Activated CD8-positive, alpha-beta T cell treated with anti-CD3 and anti-CD28 coated beads, Interleukin-2, amount 10 ng/mL, durations not matched to agents 7 days and 5 days (primary cell): ENCODE results near the gene TTC39A. TPM values are rescaled to one million over a fixed set of nuclear protein-coding genes. Genes with fewer than 3 reads are reported as not detected.
"Not testable (repeated sequence)": the region's sequence is repeated elsewhere in the genome, so short reads cannot be mapped to it uniquely, and the experiment has no call there.

Source experiments
- ATAC-seq: fragments of 150-1000 bp; cut with Tn5 transposase; one replicate; pipeline ENCODE4 v1.10.0; 2021; ENCODE audit warnings: moderate library complexity
- CTCF ChIA-PET: fragments of 350-600 bp; sonication (Branson Sonifier 250); formaldehyde crosslinking; loops from one replicate; lab custom pipeline; 2021; ENCODE audit warnings: antibody characterized with exemption; lab: Charles Lee
- POLR2A ChIA-PET: fragments of 350-600 bp; sonication (Branson Sonifier 250); formaldehyde crosslinking; loops from one replicate; lab custom pipeline; 2021; ENCODE audit warnings: antibody characterized with exemption; lab: Charles Lee
- DNase-seq: peaks from one replicate; pipeline ENCODE4 v3.0.0-alpha.2; 2020
- H3K27ac Mint-ChIP-seq: one replicate; pipeline ENCODE4 v1.8.0; 2021; ENCODE audit warnings: mild to moderate bottlenecking, mixed read lengths
- H3K27me3 Mint-ChIP-seq: one replicate; pipeline ENCODE4 v1.8.0; 2021; ENCODE audit warnings: low read depth, mixed read lengths
- H3K36me3 Mint-ChIP-seq: one replicate; pipeline ENCODE4 v1.8.0; 2021; ENCODE audit warnings: low read depth, mixed read lengths
- H3K4me1 Mint-ChIP-seq: one replicate; pipeline ENCODE4 v1.8.0; 2021; ENCODE audit warnings: low read depth, mixed read lengths
- H3K4me3 Mint-ChIP-seq: one replicate; pipeline ENCODE4 v1.8.0; 2021; ENCODE audit warnings: mild to moderate bottlenecking, mixed read lengths
- H3K9me3 Mint-ChIP-seq: one replicate; pipeline ENCODE4 v1.8.0; 2022; ENCODE audit warnings: mixed read lengths; ENCODE audit not compliant: insufficient read depth
- total RNA-seq, 2 experiments: library from RNA; stranded (reverse); gene quantifications; one replicate each; pipeline ENCODE4 v1.2.3, GENCODE V29; 2021

TTC39A gene
- total RNA-seq, 2 experiments from 2014 or later = not detected

DNA sequence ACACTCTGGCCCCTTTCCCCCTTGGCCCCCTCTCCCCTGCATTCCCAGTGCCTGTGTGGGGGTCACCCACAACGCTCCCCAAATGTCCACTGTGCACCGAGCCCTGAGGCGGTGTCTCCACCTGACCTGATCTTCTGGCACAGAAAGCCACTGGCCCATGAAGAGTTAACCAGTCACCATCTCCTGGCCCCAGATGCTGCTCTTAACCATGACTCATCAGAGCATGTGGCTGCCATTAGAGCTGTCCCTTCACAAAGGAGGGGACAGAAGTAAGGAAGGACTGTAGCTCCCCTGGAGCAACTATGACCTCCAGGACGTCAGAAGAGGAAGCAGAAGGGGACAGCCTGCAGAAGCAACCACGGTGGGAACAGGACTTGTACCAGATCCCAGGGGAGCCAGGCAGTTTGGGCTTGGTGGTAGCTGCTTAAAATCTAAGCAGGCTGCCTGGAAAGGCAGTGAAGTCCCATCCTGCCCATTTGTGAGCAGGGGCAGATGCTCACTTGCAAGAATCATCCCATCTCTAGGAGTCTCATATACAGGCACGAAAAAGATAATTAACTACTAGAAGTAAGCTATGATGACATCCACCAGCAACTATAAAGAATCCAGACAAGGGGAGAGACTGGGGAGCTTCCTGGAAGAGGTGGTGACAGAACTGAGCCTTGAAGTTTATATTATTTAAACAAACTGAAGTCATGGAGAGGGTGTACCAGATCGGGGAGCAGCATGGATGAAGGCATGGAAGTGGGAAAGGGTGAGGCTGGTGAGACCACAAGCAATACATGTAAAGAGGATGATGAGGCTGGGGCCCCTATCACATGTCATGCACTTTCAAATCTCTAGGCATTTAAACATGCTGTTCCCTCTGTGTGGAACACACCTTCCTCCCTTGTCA is 1.1 kb upstream of the TTC39A start:
- H3K27ac Mint-ChIP-seq = no peak overlapping the region
- H3K4me1 Mint-ChIP-seq = peaks cover 7% of the 10 kb centered on the region
- H3K4me3 Mint-ChIP-seq = peak overlapping the region; percentile 45
- DNase-seq (no peak), ATAC-seq (no peak)
- peaks cover 34% of the 10 kb centered on the region for H3K27me3 Mint-ChIP-seq
- no peaks in the 10 kb centered on the region for H3K36me3 Mint-ChIP-seq
- H3K9me3 Mint-ChIP-seq = no peaks in the 10 kb centered on the region
- ChIA-PET POLR2A (no interaction called here), CTCF (interaction anchor here (2.3 kb wide), 1 partner anchor 35 kb away, joined by 7 read pairs; no protein-coding TSS in a partner anchor)

DNA sequence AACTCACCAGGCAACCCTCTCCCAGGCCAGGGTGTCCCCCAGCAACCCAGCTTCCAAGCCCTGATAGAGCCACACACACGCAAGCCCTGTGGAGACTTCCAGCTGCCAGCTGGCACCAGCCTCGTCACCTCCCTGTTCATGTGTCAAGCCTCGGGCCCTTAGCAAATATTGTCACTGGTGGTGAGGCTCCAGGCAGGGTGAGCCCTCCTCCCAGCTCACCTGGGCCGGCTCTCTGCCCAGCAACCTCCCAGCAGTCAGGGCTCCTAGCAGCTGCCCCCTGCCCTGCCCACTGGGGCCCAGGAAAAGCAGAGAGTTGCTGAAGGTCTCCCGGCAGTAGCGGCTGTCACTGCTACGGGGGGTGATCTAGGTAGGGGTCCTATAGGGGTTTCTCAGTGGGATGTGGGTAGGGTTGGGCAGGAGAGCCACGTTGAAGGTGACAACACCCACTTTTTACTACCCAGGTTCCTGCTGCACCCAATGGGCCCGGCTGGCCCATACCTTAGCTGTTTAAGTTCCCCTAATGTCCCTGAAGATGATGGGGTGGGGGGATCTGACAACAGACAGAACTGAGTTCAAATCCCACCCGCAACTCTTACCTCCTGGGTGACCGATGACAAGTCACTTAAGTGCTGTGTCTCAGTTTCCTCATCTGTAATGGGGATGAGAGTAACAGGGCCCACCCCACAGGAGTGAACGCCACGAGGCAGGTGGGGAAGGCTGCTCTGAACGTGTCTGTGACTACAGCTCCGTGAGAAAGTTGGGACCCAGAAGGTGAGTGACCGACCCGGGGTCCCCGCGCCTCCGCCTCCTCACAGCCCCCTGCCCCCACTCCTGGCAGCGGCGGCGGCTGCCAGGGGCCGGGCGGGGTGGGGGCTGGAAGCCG is 678 bp downstream of the TTC39A start:
- POLR2A ChIA-PET = no interaction called here
- no peaks in the 10 kb centered on the region for H3K36me3 Mint-ChIP-seq
- H3K27me3 Mint-ChIP-seq = peaks cover 37% of the 10 kb centered on the region
- peaks cover 7% of the 10 kb centered on the region for H3K4me1 Mint-ChIP-seq
- H3K9me3 Mint-ChIP-seq = no peaks in the 10 kb centered on the region
- no peak overlapping the region for H3K27ac Mint-ChIP-seq
- DNase-seq (no peak), ATAC-seq (no peak)
- CTCF ChIA-PET = interaction anchor here (0.9 to 1.4 kb wide), 2 partner anchors 20 to 33 kb away, joined by 3 to 4 read pairs; no protein-coding TSS in a partner anchor
- H3K4me3 Mint-ChIP-seq = peak overlapping the region; percentile 34

DNA sequence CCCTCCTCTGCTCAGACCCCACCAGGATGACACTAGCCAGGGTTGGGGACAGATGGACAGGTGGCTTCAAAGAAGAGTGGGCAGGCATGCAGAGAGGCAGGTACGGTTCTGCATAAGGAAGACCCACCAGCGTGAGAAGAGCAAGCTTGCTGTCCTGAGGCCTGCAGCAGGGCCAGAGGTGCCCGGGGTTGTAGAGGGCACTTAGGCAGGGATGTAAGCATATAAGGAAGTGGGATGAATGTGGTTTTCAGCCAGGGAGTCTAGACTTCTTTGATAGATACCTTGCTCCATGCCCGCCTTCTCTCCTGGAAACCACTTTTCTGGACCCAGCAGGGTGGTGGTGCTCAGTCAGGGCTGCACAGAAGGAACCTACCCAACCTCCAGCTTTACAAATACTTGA is 1.4 kb downstream of the TTC39A start:
- no peak overlapping the region for H3K4me3 Mint-ChIP-seq

DNA sequence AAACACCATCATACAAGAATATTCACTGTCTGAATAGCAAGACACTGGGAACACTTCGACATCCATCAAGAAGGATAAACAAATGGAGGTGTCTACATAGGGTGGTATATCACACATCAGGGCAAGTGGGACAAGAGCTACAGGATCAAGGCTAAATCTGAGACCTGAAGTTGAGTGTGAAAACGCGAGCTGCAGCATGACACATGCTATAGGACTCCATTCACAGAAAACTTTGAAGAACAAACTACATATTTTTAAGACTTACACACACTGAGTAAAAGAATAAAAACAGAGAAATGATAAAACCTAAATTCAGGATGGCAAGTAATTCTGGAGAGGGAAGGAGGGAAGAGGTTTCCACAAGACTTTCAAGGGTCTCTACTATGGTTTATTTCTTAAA is 2.1 kb downstream of the TTC39A start:
- DNase-seq (no peak), ATAC-seq (no peak)
- Mint-ChIP-seq H3K27ac (no peak overlapping the region), H3K36me3 (no peaks in the 10 kb centered on the region), H3K4me1 (peaks cover 7% of the 10 kb centered on the region), H3K4me3 (no peak overlapping the region), H3K27me3 (peaks cover 41% of the 10 kb centered on the region), H3K9me3 (no peaks in the 10 kb centered on the region)
- ChIA-PET CTCF (interaction anchor here (1.4 kb wide), 1 partner anchor 31 kb away, joined by 4 read pairs; no protein-coding TSS in a partner anchor), POLR2A (interaction anchor here (1.3 kb wide), 1 partner anchor 10 kb away, joined by 3 read pairs; no protein-coding TSS in a partner anchor)

More for the DNA sequence above, 1.4 kb downstream of the TTC39A start:
- Mint-ChIP-seq H3K36me3 (no peaks in the 10 kb centered on the region), H3K9me3 (no peaks in the 10 kb centered on the region), H3K27ac (no peak overlapping the region), H3K27me3 (peaks cover 38% of the 10 kb centered on the region), H3K4me1 (peaks cover 7% of the 10 kb centered on the region)
- POLR2A ChIA-PET = interaction anchor here (1.3 kb wide), 1 partner anchor 11 kb away, joined by 3 read pairs; no protein-coding TSS in a partner anchor
- no peak for DNase-seq
- CTCF ChIA-PET = interaction anchor here (0.9 to 1.4 kb wide), 2 partner anchors 21 to 32 kb away, joined by 3 to 4 read pairs; no protein-coding TSS in a partner anchor
- no peak for ATAC-seq

DNA sequence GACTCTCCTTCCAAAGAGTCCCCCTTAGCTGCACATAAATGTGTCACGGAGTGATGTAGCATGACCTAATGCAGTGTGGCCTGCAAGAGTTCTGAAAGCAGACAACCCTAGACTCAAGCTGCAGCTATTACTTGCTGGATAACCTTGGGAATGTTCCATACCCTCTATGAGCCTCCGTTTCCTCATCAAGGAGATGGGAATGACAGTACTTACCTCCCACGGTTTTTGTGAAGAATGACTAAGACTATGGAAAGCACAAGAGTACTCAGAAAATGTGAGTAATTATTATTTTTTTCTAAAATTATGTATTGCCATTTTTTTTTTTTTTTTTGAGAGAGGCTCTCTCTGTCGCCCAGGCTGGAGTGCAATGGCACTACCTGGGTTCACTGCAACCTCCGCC is 3.0 kb downstream of the TTC39A start:
- ChIA-PET CTCF (no interaction called here), POLR2A (no interaction called here)
- Mint-ChIP-seq H3K9me3 (no peaks in the 10 kb centered on the region), H3K27me3 (peaks cover 48% of the 10 kb centered on the region), H3K27ac (no peak overlapping the region), H3K4me3 (no peak overlapping the region), H3K36me3 (no peaks in the 10 kb centered on the region), H3K4me1 (peaks cover 7% of the 10 kb centered on the region)
- DNase-seq (no peak), ATAC-seq (no peak)

DNA sequence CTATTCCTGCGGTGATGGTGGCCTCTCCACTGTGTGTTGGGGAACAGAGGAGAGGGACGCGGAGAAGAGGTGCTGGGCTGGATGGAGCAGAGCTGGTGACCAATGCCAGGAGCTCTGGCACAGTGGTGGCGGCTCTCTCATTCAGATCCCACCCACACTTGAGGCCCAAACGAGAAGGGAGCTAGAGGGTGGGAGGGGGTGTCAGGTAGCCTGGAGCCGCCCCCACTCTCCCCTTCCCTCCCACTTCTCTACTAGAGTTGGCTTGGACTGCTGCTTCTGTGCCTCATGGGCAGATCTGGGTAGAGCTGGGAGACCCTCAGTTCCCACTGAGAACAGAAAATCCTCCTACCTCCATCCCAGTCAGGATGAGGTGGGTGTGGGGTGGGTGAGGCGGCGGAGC is 3.5 kb downstream of the TTC39A start:
- peaks cover 7% of the 10 kb centered on the region for H3K4me1 Mint-ChIP-seq
- H3K9me3 Mint-ChIP-seq = no peaks in the 10 kb centered on the region
- DNase-seq = no peak
- peaks cover 47% of the 10 kb centered on the region for H3K27me3 Mint-ChIP-seq
- ChIA-PET POLR2A (no interaction called here), CTCF (no interaction called here)
- ATAC-seq = no peak
- H3K36me3 Mint-ChIP-seq = no peaks in the 10 kb centered on the region
- no peak overlapping the region for H3K4me3 Mint-ChIP-seq
- no peak overlapping the region for H3K27ac Mint-ChIP-seq

DNA sequence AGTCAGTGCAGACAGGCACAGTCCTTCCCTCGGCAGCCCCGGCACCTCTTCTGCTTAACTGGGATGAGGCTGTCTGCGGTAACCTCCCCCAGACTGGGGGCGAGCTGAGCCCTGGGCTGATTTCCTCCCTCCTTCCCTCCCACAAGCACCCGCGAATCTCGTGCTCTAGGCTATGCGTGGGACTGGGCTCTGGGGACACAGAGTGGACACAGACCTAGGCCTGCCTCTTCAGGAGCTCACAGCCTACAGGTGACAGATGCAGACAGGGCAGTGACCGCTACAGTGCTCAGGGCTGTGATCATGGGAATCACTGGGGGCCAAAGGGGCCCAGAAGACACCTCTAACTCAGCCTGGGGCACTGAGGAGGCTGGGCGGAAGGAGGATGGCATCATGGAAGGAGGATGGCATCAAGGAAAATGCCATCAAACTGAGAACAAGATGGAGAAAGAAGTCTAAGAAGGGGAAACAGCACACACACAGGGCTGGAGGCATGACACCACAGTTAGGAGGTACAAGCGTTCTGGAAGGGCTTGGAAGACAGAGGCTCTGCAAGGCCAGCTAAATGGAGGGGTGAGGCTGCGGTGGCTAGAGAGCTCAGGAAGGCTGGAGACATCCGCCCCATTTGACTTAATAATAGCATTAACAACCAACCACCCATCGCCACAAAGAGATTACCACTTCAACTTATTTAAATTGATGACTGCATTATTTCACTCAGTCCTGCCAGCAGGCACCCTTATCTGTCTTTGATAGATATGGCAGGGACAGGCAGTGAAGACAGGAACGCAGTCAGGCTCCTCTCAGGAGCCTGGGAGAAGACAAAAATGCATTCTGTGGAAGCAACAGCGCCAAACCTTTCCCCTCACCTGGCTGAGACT is 4.2 kb downstream of the TTC39A start:
- H3K9me3 Mint-ChIP-seq = no peaks in the 10 kb centered on the region
- H3K27me3 Mint-ChIP-seq = peaks cover 40% of the 10 kb centered on the region
- H3K36me3 Mint-ChIP-seq = no peaks in the 10 kb centered on the region
- H3K27ac Mint-ChIP-seq = no peak overlapping the region
- peaks cover 5% of the 10 kb centered on the region for H3K4me1 Mint-ChIP-seq
- POLR2A ChIA-PET = no interaction called here
- no peak for DNase-seq
- ATAC-seq = no peak
- CTCF ChIA-PET = no interaction called here
- no peak overlapping the region for H3K4me3 Mint-ChIP-seq

DNA sequence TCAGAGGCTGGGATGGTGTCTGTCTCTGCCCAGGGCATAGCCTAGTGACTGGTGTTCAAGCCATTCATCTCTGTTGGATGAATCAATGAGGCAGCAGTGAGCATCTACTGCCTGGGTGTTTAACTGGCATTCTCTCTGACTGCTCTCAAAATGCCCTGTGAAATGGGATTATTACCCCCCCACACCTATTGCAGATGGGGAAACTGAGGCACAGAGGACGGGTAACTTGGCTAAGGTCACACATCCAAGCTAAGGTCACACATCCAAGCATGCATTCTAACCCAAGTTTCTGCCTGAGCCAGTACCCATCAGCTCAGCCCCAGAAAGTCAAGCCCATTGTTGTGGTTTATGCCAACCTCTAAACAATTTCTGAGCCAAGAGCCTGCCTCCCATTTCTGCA is 5.0 kb downstream of the TTC39A start:
- H3K4me1 Mint-ChIP-seq = peaks cover 2% of the 10 kb centered on the region
- ChIA-PET CTCF (no interaction called here), POLR2A (no interaction called here)
- H3K27ac Mint-ChIP-seq = no peak overlapping the region
- H3K4me3 Mint-ChIP-seq = no peak overlapping the region
- no peaks in the 10 kb centered on the region for H3K36me3 Mint-ChIP-seq
- ATAC-seq = no peak
- no peak for DNase-seq
- H3K9me3 Mint-ChIP-seq = no peaks in the 10 kb centered on the region
- H3K27me3 Mint-ChIP-seq = peaks cover 36% of the 10 kb centered on the region

DNA sequence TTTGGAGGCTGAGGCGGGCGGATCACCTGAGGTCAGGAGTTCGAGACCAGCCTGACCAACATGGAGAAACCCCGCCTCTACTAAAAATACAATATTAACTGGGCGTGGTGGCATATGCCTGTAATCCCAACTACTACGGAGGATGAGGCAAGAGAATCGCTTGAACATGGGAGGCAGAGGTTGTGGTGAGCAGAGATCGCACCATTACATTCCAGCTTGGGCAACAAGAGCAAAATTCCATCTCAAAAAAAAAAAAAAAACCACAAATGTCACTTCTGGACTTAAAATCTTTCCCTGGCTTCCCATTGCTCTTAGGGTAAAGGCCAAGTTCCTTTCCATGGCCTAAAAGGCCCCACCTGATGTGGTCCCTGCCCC is 5.4 kb downstream of the TTC39A start:
- peaks cover 37% of the 10 kb centered on the region for H3K27me3 Mint-ChIP-seq
- POLR2A ChIA-PET, H3K4me3 Mint-ChIP-seq, CTCF ChIA-PET, ATAC-seq, H3K9me3 Mint-ChIP-seq, DNase-seq, H3K4me1 Mint-ChIP-seq, H3K36me3 Mint-ChIP-seq, H3K27ac Mint-ChIP-seq: not testable (repeated sequence)

DNA sequence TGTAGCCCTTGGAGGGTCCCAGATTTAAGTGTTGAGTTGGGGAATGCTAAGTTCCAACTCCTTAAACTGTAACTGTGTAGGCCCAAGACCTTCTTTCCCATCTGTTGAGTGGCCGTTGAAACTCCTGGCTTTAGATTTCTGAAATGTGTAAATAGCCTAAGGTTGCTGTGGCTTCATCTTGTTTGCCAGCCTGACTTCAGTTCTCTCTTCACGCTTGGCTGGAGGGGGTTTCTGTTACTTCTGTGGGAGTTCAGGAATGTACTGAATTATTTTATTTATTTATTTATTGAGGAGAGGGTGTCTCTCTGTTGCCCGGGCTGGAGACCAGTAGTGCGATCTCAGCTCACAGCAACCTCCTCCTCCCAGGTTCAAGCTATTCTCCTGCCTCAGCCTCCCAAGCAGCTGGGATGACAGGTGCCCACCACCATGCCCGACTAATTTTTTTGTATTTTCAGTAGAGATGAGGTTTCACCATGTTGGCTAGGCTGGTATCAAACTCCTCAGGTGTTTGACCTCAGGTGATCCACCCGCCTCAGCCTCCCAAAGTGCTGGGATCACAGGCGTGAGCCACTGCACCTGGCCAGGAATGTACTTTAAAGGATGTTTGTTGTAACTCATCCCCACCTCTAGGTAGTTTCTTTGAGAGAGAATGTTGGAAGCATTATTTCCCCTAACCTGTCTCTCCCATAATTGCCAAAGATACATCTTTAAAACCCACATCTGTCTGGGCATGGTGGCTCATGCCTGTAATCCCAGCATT is 5.9 kb downstream of the TTC39A start:
- no peaks in the 10 kb centered on the region for H3K9me3 Mint-ChIP-seq
- ATAC-seq (no peak), DNase-seq (no peak)
- POLR2A ChIA-PET = no interaction called here
- CTCF ChIA-PET = no interaction called here
- H3K27me3 Mint-ChIP-seq = peaks cover 33% of the 10 kb centered on the region
- peaks cover 2% of the 10 kb centered on the region for H3K4me1 Mint-ChIP-seq
- no peak overlapping the region for H3K27ac Mint-ChIP-seq
- no peak overlapping the region for H3K4me3 Mint-ChIP-seq
- no peaks in the 10 kb centered on the region for H3K36me3 Mint-ChIP-seq
